H9 (cell line): Measurements from ENCODE around the gene ANKS1B. TPM values are rescaled to one million over a fixed set of nuclear protein-coding genes. Genes with fewer than 3 reads are reported as not detected.

Source experiments
- DNase-seq: peaks from one replicate; pipeline ENCODE4 v3.0.0-alpha.2; 2017
- H2AFZ ChIP-seq: one replicate; pipeline ENCODE4 v1.6.1; 2013; ENCODE audit warnings: mild to moderate bottlenecking, low read length, control low read depth, moderate library complexity
- H2AK5ac ChIP-seq: 2 replicates; pipeline ENCODE4 v1.6.1; 2013; ENCODE audit warnings: low read length, control low read depth, mixed read lengths; ENCODE audit not compliant: insufficient read length
- H2BK120ac ChIP-seq: one replicate; pipeline ENCODE4 v1.6.1; 2013; ENCODE audit warnings: low read depth, mild to moderate bottlenecking, low read length, control low read depth, inconsistent platforms; ENCODE audit not compliant: poor library complexity, severe bottlenecking
- H2BK12ac ChIP-seq: 2 replicates; pipeline ENCODE4 v1.6.1; 2013; ENCODE audit warnings: low read length, control low read depth, mixed read lengths, low read depth; ENCODE audit not compliant: insufficient read length
- H2BK15ac ChIP-seq: 2 replicates; pipeline ENCODE4 v1.6.1; 2013; ENCODE audit warnings: low read depth, low read length, control low read depth
- H2BK20ac ChIP-seq: one replicate; pipeline ENCODE4 v1.6.1; 2013; ENCODE audit warnings: low read depth, mild to moderate bottlenecking, low read length, control low read depth, inconsistent platforms; ENCODE audit not compliant: poor library complexity, severe bottlenecking
- H2BK5ac ChIP-seq: 2 replicates; pipeline ENCODE4 v1.6.1; 2013; ENCODE audit warnings: low read length, control low read depth, mixed read lengths; ENCODE audit not compliant: insufficient read length
- H3K14ac ChIP-seq: 2 replicates; pipeline ENCODE4 v1.6.1; 2013; ENCODE audit warnings: low read length, control low read depth; ENCODE audit not compliant: insufficient read depth
- H3K18ac ChIP-seq: 2 replicates; pipeline ENCODE4 v1.6.1; 2013; ENCODE audit warnings: low read depth, mild to moderate bottlenecking, mixed read lengths, low read length, control low read depth; ENCODE audit not compliant: insufficient read length
- H3K23ac ChIP-seq: 2 replicates; pipeline ENCODE4 v1.6.1; 2013; ENCODE audit warnings: low read length, control low read depth, mixed read lengths, low read depth; ENCODE audit not compliant: insufficient read length
- H3K23me2 ChIP-seq: 2 replicates; pipeline ENCODE4 v1.6.1; 2013; ENCODE audit warnings: low read depth, mild to moderate bottlenecking, mixed read lengths, low read length, control low read depth; ENCODE audit not compliant: insufficient read length, poor library complexity, severe bottlenecking
- H3K27ac ChIP-seq: 2 replicates; pipeline ENCODE4 v1.5.1; 2013; ENCODE audit warnings: low read length, control low read depth, mixed read lengths, low read depth; ENCODE audit not compliant: insufficient read length
- H3K27me3 ChIP-seq: 2 replicates; pipeline ENCODE4 v1.6.1; 2013; ENCODE audit warnings: low read length, control low read depth, inconsistent platforms; ENCODE audit not compliant: insufficient read depth
- H3K4ac ChIP-seq: 2 replicates; pipeline ENCODE4 v1.6.1; 2013; ENCODE audit warnings: low read depth, mild to moderate bottlenecking, control low read depth, inconsistent platforms, low read length, moderate library complexity
- H3K4me1 ChIP-seq: 2 replicates; pipeline ENCODE4 v1.6.1; 2013; ENCODE audit warnings: low read length, control low read depth, inconsistent platforms; ENCODE audit not compliant: insufficient read depth
- H3K4me2 ChIP-seq: 2 replicates; pipeline ENCODE4 v1.6.1; 2013; ENCODE audit warnings: low read length, control low read depth, mixed read lengths; ENCODE audit not compliant: insufficient read length, insufficient read depth
- H3K56ac ChIP-seq: 2 replicates; pipeline ENCODE4 v1.6.1; 2013; ENCODE audit warnings: low read depth, mild to moderate bottlenecking, mixed read lengths, low read length, control low read depth; ENCODE audit not compliant: insufficient read length
- H3K79me1 ChIP-seq: 2 replicates; pipeline ENCODE4 v1.6.1; 2013; ENCODE audit warnings: low read depth, mild to moderate bottlenecking, moderate library complexity, low read length, control low read depth, inconsistent platforms; ENCODE audit not compliant: insufficient read depth, poor library complexity, severe bottlenecking
- H3K79me2 ChIP-seq: 2 replicates; pipeline ENCODE4 v1.6.1; 2013; ENCODE audit warnings: low read length, control low read depth, inconsistent platforms; ENCODE audit not compliant: insufficient read depth
- H3K9ac ChIP-seq: 2 replicates; pipeline ENCODE4 v1.6.1; 2013; ENCODE audit warnings: low read length, control low read depth, mixed read lengths; ENCODE audit not compliant: insufficient read length; ENCODE audit errors: extremely low read depth
- H3K9me3 ChIP-seq: one replicate; pipeline ENCODE4 v1.6.1; 2013; ENCODE audit warnings: low read depth, low read length, inconsistent platforms; ENCODE audit not compliant: control insufficient read depth
- H3T11ph ChIP-seq: one replicate; pipeline ENCODE4 v1.6.1; 2013; ENCODE audit warnings: mild to moderate bottlenecking, low read length, control low read depth, inconsistent platforms
- H4K20me1 ChIP-seq: one replicate; pipeline ENCODE4 v1.6.1; 2013; ENCODE audit not compliant: control insufficient read depth, insufficient read length, insufficient read depth
- H4K5ac ChIP-seq: 2 replicates; pipeline ENCODE4 v1.6.1; 2013; ENCODE audit warnings: low read depth, mild to moderate bottlenecking, mixed read lengths, low read length, control low read depth; ENCODE audit not compliant: insufficient read length
- H4K8ac ChIP-seq: replicated peaks from 2 replicates; pipeline ENCODE4 v1.6.1; 2013; ENCODE audit warnings: low read length, control low read depth, mixed read lengths, low read depth; ENCODE audit not compliant: insufficient read length
- H4K91ac ChIP-seq: 2 replicates; pipeline ENCODE4 v1.6.1; 2013; ENCODE audit warnings: low read depth, mild to moderate bottlenecking, moderate library complexity, mixed read lengths, low read length, control low read depth; ENCODE audit not compliant: insufficient read length
- H3K27ac Mint-ChIP-seq, 3 experiments: 2 replicates in 2 of 3; 3 replicates in 1 of 3; pipeline ENCODE4 v1.8.0; 2020 to 2021; ENCODE audit warnings: mixed read lengths in 3 of 3, mild to moderate bottlenecking in 1 of 3, moderate library complexity in 1 of 3
- H3K27me3 Mint-ChIP-seq: 2 replicates; pipeline ENCODE4 v1.8.0; 2021; ENCODE audit warnings: low read depth, mild to moderate bottlenecking, moderate library complexity, mixed read lengths
- H3K36me3 Mint-ChIP-seq, 3 experiments: 2 replicates in 2 of 3; 3 replicates in 1 of 3; pipeline ENCODE4 v1.8.0; 2020 to 2021; ENCODE audit warnings: low read depth in 3 of 3, mixed read lengths in 3 of 3; ENCODE audit not compliant: insufficient read depth in 1 of 3
- H3K4me1 Mint-ChIP-seq, 2 experiments: 2 replicates each; pipeline ENCODE4 v1.8.0; 2020; ENCODE audit warnings: mixed read lengths in 2 of 2
- H3K4me3 Mint-ChIP-seq, 2 experiments: 2 replicates in 1 of 2; 3 replicates in 1 of 2; pipeline ENCODE4 v1.8.0; 2020 to 2021; ENCODE audit warnings: mild to moderate bottlenecking in 2 of 2, mixed read lengths in 2 of 2, moderate library complexity in 1 of 2
- H3K9me3 Mint-ChIP-seq, 2 experiments: 2 replicates in 1 of 2; 3 replicates in 1 of 2; pipeline ENCODE4 v1.8.0; 2020; ENCODE audit warnings: mild to moderate bottlenecking in 2 of 2, mixed read lengths in 2 of 2, moderate library complexity in 1 of 2
- CTCF ChIP-seq: fragments of 200-600 bp; sonication (generic); conservative IDR thresholded peaks from 3 replicates; pipeline ENCODE4 v1.8.0; 2021; ENCODE audit warnings: antibody characterized with exemption, mild to moderate bottlenecking
- WGBS: extraction: QIAGEN DNeasy Blood & Tissue Kit; methylation state at CpG from one replicate; pipeline ENCODE4 v1.1.7; 2013; ENCODE audit warnings: missing lambda C conversion rate, low lambda C conversion rate, mixed read lengths; ENCODE audit not compliant: insufficient read length; ENCODE audit errors: extremely low coverage; 5-methylcytosine and 5-hydroxymethylcytosine counted together
- total RNA-seq: library from RNA; stranded (reverse); gene quantifications from 2 replicates; pipeline ENCODE4 v1.2.1, GENCODE V29; 2021

The ANKS1B gene
- total RNA-seq, 1 experiment from 2014 or later: 4.1 TPM

GRCh38 chr12:99250091-99250490 is 734.6 kb downstream of the ANKS1B start:
- Mint-ChIP-seq H3K4me3 (no peak overlapping the region), H3K27ac (peak overlapping the region; percentile 24 to 81 (median 74); a peak in 5 of 7 replicates), H3K4me1 (peaks cover 28 to 29% of the 10 kb centered on the region in 2 experiments), H3K9me3 (no peaks in the 10 kb centered on the region), H3K36me3 (no peaks in the 10 kb centered on the region), H3K27me3 (no peaks in the 10 kb centered on the region)
- H3K79me1 ChIP-seq: no peaks in the 10 kb centered on the region
- no peaks in the 10 kb centered on the region for H3K79me2 ChIP-seq
- no peak overlapping the region for H3K56ac ChIP-seq
- H4K91ac ChIP-seq: no peak overlapping the region
- no peaks in the 10 kb centered on the region for H3K23me2 ChIP-seq
- H2BK12ac ChIP-seq: no peak overlapping the region
- H3K4me2 ChIP-seq: no peak overlapping the region
- no peak overlapping the region for H2BK20ac ChIP-seq
- no peak overlapping the region for H3K18ac ChIP-seq
- no peak overlapping the region for H2BK5ac ChIP-seq
- no peak overlapping the region for H2AK5ac ChIP-seq
- H4K8ac ChIP-seq: no peak overlapping the region
- WGBS: no CpG with 5 or more reads among the region's 3 CpGs
- H3K4ac ChIP-seq: no peak overlapping the region
- no peak overlapping the region for H2BK120ac ChIP-seq
- H3K4me1 ChIP-seq: peaks cover 3% of the 10 kb centered on the region; the same call in 1 of the 2 replicates
- H3K27me3 ChIP-seq: no peaks in the 10 kb centered on the region
- H3K14ac ChIP-seq: no peak overlapping the region
- H3K27ac ChIP-seq: no peak overlapping the region
- no peak overlapping the region for H3K23ac ChIP-seq
- no peak overlapping the region for H2BK15ac ChIP-seq
- no peak overlapping the region for H2AFZ ChIP-seq
- no peak overlapping the region for H4K5ac ChIP-seq
- peak; percentile 48 for DNase-seq
- TF ChIP-seq CTCF: no peak
- H3K9ac ChIP-seq: no peak overlapping the region
- no peak overlapping the region for H3T11ph ChIP-seq
- H3K9me3 ChIP-seq: no peaks in the 10 kb centered on the region
- no peaks in the 10 kb centered on the region for H4K20me1 ChIP-seq
